GM21786 (cell line): Measurements from ENCODE around the gene KIRREL3.
A peak's percentile ranks its signal among the peaks of the same experiment; 100 is the strongest.

Experiments
- ATAC-seq: cut with Tn5 transposase; IDR thresholded peaks from one replicate; pipeline ENCODE4 v1.9.1; 2021; ENCODE audit not compliant: unreplicated experiment

Gene KIRREL3

GRCh38 chr11:126433244-126433846 is 567.2 kb downstream of the KIRREL3 start:
- no peak for ATAC-seq

GRCh38 chr11:126432525-126432924 is 568.0 kb downstream of the KIRREL3 start:
- ATAC-seq = no peak

- ATAC-seq = no peak
Measured at GRCh38 chr11:126432065-126432461, 568.5 kb downstream of the KIRREL3 start.

- ATAC-seq = no peak
Measured at GRCh38 chr11:126431401-126432064, 569.0 kb downstream of the KIRREL3 start.

DNA sequence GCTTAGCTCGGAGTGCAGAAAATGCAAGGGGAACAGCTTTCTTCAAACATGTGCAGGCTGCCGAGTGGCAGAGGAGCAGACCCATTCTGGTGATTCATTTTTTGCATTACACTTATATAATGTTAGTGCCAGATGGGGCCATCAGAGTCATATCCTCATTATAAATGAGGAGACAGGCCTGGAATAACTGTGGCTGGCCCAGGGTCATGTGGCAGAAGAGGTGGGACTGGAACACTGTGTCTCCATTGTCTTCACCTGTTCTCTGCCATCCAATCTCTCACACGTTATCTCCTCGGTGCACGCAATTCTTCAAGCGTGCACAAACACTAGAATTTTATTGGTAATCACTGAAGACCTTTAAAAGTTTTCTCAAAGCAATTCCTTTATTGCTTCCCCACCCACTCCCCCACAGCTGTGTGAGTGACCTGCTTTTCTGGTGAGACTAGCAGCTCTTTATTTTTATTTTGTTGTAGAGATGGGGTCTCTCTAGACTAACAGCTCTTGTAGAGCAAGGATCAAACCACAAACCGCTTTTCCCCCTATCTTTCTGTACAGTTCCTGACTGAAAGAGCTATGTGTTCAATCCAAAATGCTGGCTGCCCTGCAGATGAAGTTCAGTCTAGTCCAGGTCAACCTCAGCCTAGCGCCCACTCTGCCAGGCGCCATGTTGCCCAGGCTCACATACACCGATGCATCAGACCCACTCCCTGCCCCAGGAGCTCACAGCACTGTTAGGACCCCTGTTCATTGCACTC is 569.8 kb downstream of the KIRREL3 start:
- no peak for ATAC-seq

- peak; percentile 68 for ATAC-seq
Measured at GRCh38 chr11:126426820-126427749, 573.5 kb downstream of the KIRREL3 start.

DNA sequence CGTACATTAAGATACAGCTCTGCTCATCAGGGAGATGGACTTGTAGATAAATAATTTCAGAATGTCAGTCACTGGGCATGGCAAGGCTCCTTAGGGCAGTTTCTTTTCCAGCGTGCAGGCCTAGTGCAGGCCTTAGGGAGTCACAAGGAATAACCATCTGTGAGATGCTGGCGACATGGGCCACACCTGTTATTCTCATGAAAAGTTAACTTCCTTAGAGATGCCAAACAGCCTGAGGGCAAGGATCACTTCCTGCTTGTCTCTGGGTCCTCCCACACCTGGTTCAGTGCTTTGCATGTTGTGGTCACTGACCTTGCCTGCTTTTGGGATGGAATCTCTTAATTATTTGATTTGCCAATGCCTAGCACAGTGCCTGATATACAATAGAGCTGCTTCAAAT is 574.5 kb downstream of the KIRREL3 start:
- ATAC-seq = no peak

- no peak for ATAC-seq
Measured at GRCh38 chr11:126424471-126425039, 576.0 kb downstream of the KIRREL3 start.

- no peak for ATAC-seq
Measured at GRCh38 chr11:126423743-126424142, 576.8 kb downstream of the KIRREL3 start.

DNA sequence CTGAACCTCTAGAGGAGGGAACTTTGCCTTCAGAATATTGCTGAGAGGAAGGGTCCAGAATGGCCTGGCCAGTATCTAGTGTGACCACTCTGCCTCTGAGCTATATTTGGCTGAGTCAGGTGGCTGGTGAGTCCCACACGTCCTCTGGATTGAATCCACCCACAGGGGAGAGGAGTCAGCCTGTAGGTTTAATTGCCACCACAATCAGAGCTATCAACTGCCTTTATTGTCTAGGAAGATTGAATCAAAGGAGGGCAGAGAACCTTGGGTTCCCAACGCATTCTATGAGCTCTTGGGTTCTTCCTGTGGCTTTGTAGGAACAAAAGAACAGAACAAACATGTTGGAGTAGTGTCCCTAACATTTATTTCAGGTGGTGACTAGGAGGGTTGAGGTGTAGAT is 577.4 kb downstream of the KIRREL3 start:
- ATAC-seq = no peak

DNA sequence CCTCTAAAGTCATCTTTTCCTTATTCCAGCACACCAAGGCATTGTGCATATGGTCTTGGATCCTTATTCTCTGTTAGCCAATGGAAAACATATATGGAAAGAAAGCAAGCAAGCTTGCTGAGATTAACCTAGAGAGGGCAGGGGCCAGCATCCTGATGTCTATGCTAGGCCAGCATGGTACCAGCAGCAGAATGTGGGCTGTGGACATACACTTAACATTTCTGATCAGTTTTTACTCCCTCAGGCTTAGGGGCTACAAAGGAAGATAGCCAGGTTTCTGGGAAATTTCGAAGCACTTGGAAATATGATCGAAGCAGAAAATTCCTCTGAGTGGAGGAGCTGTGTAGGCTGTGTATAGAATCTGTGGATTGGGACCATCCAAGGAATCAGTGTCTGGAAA is 578.1 kb downstream of the KIRREL3 start:
- no peak for ATAC-seq

DNA sequence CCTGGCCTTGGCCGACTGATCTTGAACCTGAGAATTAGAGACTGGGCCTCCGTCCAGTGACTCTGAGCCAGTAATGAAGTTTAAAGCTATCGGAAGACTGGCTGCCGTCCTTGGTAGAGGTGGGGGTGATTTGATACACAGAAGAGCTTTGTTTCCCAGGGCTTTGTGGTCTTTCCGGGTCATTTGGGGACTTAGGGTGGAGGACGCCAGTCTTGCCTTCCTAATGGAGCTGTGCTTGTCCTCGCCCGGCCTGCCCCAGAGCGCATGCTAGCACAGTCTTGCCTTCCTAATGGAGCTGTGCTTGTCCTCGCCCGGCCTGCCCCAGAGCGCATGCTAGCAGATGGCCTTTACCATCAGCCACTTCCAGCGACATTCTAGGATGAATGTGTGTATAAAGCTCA is 579.3 kb downstream of the KIRREL3 start:
- ATAC-seq = no peak

DNA sequence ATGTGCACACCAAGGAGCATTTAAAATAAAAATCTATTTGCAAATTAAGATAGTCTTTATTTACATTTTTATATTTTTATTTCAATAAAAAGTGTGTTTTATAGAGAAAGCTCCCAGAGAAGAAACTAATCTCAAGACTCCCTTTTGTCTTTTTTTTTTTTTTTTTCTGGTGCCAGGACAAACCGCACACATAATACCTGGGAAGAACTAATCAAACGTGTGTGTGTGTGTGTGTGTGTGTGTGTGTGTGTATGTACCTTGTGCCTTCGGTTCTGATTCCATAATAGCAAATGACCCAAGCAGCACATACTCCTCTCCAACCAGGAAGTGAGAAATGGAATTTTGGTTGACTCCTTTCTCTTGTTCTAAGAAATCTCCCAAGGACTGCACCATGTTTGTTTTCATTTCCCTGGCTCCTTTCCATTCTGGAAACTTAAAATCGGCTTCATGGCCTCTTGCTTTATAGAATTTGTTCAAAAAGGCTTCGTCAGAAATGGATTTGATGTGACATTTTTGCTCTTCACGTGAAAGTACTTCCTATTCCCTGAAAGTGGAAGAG is 579.8 kb downstream of the KIRREL3 start:
- no peak for ATAC-seq

GRCh38 chr11:126419801-126420697 is 580.5 kb downstream of the KIRREL3 start:
- ATAC-seq = peak; percentile 83

GRCh38 chr11:126418887-126419286 is 581.7 kb downstream of the KIRREL3 start:
- no peak for ATAC-seq

- ATAC-seq = no peak
Measured at GRCh38 chr11:126417091-126417862, 583.3 kb downstream of the KIRREL3 start.

DNA sequence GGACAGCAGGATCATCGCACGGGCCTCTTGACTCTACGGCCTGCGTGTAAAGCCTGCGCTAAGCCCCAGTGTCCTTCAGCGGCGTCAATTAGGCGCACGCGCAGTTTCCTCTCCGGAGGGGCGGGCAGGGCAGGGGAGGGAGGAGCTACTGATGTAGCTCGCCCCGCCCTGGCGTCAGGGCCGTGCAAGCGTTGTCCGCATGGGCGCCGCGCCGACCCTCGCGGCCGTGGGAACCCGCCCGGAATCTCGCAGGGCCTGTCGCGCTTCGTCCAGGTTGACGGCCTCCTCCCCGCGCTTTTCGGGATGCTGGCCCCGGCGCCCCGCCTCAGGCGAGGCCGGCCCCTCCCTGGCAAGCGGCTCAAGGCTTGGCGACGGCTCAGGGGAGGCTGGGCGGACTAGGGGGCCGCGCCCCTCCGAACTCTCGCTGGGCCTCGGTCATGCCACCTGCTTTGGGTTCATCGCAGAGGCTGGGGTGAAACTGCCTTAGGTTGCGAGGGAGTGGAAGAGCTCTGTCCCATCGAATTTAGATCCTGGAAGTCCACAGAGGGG is 584.0 kb downstream of the KIRREL3 start:
- ATAC-seq = peak; percentile 65

- no peak for ATAC-seq
Measured at GRCh38 chr11:126415669-126416420, 584.7 kb downstream of the KIRREL3 start.
